Stimulated activated CD8-positive, alpha-beta memory T cell treated with anti-CD3 and anti-CD28 coated beads, Interleukin-15, amount 100 ng/mL, for 24 hours (primary cell): Measurements from ENCODE around the gene SGCB.

ENCODE experiments used
- DNase-seq: peaks from one replicate; pipeline ENCODE4 v3.0.0-alpha.2; 2020; ENCODE audit warnings: low read depth

The SGCB gene

GRCh38 chr4:52019936-52020657 is 18.0 kb downstream of the SGCB start, which contains the start of gene LRRC66:
LRRC66 (minus strand) TSS chr4:52020363; CDS start chr4:52017613, 2,750 bp downstream.
- DNase-seq: no peak

GRCh38 chr4:52017814-52018213 is 20.3 kb downstream of the SGCB start:
- no peak for DNase-seq

- no peak for DNase-seq
These were observed 21.1 kb downstream of the SGCB start for GRCh38 chr4:52016981-52017380.

GRCh38 chr4:52015366-52015765 is 22.7 kb downstream of the SGCB start:
- no peak for DNase-seq

- no peak for DNase-seq
These were observed 23.2 kb downstream of the SGCB start for GRCh38 chr4:52014903-52015302.

GRCh38 chr4:52012651-52013050 is 25.4 kb downstream of the SGCB start:
- no peak for DNase-seq

- no peak for DNase-seq
These were observed 27.1 kb downstream of the SGCB start for GRCh38 chr4:52010986-52011385.

GRCh38 chr4:52006887-52007286 is 31.2 kb downstream of the SGCB start:
- DNase-seq: no peak

- DNase-seq: no peak
These were observed 32.4 kb downstream of the SGCB start for GRCh38 chr4:52005604-52006273.

GRCh38 chr4:52004414-52004813 is 33.7 kb downstream of the SGCB start:
- no peak for DNase-seq

- no peak for DNase-seq
These were observed 36.5 kb downstream of the SGCB start for GRCh38 chr4:52001616-52002015.

- no peak for DNase-seq
These were observed 38.8 kb downstream of the SGCB start for GRCh38 chr4:51999250-51999649.

GRCh38 chr4:51998837-51999236 is 39.3 kb downstream of the SGCB start:
- no peak for DNase-seq

- DNase-seq: no peak
These were observed 40.5 kb downstream of the SGCB start for GRCh38 chr4:51997647-51998046.

- DNase-seq: no peak
These were observed 42.4 kb downstream of the SGCB start for GRCh38 chr4:51995647-51996220.
